HL-60 (cell line): ENCODE results near the gene KAT2B.
A peak's percentile ranks its signal among the peaks of the same experiment; 100 is the strongest.

Experiments
- DNase-seq, 2 experiments: peaks; one replicate each; pipeline ENCODE4 v3.0.0-alpha.2; 2010 to 2020; ENCODE audit warnings: low read depth in 1 of 2, low spot score in 1 of 2
- H3K27ac ChIP-seq: fragments of 250-450 bp; sonication (Bioruptor Pico); replicated peaks from 2 replicates; pipeline ENCODE4 v1.5.1; 2020; ENCODE audit warnings: mild to moderate bottlenecking, moderate library complexity
- H3K27me3 ChIP-seq: fragments of 250-450 bp; sonication (Bioruptor Pico); 2 replicates; pipeline ENCODE4 v1.5.1; 2021; ENCODE audit warnings: mild to moderate bottlenecking, moderate library complexity; ENCODE audit not compliant: insufficient read depth, poor library complexity, severe bottlenecking
- H3K4me3 ChIP-seq: replicated peaks from 2 replicates; pipeline ENCODE4 v1.5.1; 2011; ENCODE audit warnings: mild to moderate bottlenecking, control low read depth, low read length; ENCODE audit not compliant: insufficient read depth
- CTCF ChIP-seq: IDR thresholded peaks from one replicate; pipeline ENCODE4 v1.5.1; 2011; ENCODE audit warnings: low read length, control low read depth, inconsistent platforms; ENCODE audit not compliant: insufficient read depth
- GABPA ChIP-seq: IDR thresholded peaks from 2 replicates; pipeline ENCODE4 v1.6.1; 2012; ENCODE audit warnings: low read depth
- POLR2AphosphoS5 ChIP-seq: IDR thresholded peaks from 2 replicates; pipeline ENCODE4 v1.6.1; 2012; ENCODE audit warnings: low read depth
- REST ChIP-seq: IDR thresholded peaks from 2 replicates; pipeline ENCODE4 v1.6.1; 2012; ENCODE audit warnings: low read depth; ENCODE audit not compliant: insufficient replicate concordance
- SPI1 ChIP-seq: IDR thresholded peaks from 2 replicates; pipeline ENCODE4 v1.6.1; 2012; ENCODE audit warnings: low read depth, mild to moderate bottlenecking, borderline replicate concordance

The KAT2B gene

GRCh38 chr3:20035019-20035418, 5.2 kb upstream of the KAT2B start:
- no peak for TF ChIP-seq SPI1
- TF ChIP-seq POLR2AphosphoS5: no peak
- TF ChIP-seq REST: no peak
- TF ChIP-seq GABPA: no peak
- no peak for TF ChIP-seq CTCF
- Histone ChIP-seq H3K4me3 (no peak overlapping the region), H3K27ac (no peak overlapping the region), H3K27me3 (no peaks in the 10 kb centered on the region)
- no peak for DNase-seq

- TF ChIP-seq POLR2AphosphoS5 (no peak), SPI1 (no peak), REST (no peak), GABPA (no peak), CTCF (no peak)
- no peaks in the 10 kb centered on the region for H3K27me3 ChIP-seq
- H3K4me3 ChIP-seq: no peak overlapping the region
- H3K27ac ChIP-seq: no peak overlapping the region
- no peak for DNase-seq
These were observed 2.8 kb upstream of the KAT2B start for GRCh38 chr3:20037255-20037996.

DNA sequence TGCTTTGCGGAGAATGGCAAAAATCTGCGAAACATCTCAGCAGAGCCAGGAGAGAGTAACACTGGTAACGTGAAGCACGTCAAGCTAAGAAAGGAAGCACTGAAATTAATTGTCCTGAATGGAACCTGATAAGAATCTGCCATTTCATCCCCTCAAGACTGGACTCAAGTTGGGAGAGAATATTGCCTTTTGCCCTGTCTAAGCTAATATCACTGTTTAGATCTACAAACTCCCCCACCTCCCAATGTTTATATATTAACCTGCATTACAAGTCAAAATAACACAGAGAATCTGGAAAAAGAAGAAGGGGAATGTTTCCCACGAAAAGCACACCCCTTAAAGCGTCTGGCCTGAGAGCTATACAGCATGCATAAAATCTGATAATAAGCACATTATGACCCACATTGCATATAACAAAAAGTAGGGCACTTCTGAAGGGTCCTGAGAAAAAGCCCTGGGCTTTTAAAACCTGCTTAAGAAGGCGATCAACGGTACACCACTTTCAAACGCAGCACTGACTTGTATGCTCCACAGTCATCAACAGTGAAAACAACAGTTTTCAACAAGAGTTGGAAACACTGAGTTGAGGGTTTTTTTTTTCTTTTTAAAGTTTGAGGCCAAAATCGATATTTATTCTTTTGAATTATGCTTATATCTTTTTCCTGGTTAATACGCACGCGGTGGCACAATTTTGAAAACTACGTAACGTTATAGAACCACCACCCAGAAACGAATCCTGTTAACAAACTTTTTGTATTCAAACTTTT, 1.4 kb upstream of the KAT2B start:
- TF ChIP-seq POLR2AphosphoS5 (no peak), REST (no peak), CTCF (no peak), GABPA (no peak), SPI1 (no peak)
- Histone ChIP-seq H3K4me3 (peak overlapping the region; percentile 72), H3K27ac (peak overlapping the region; percentile 91)

More for the DNA sequence above, 1.4 kb upstream of the KAT2B start:
- H3K27me3 ChIP-seq: no peaks in the 10 kb centered on the region
- DNase-seq: no peak
